ENCODE data around the gene ARHGAP33. TPM values are rescaled to one million over a fixed set of nuclear protein-coding genes. Genes with fewer than 3 reads are reported as not detected.

The ARHGAP33 gene
- total RNA-seq, 1 experiment from 2014 or later: 6.6 TPM

DNA sequence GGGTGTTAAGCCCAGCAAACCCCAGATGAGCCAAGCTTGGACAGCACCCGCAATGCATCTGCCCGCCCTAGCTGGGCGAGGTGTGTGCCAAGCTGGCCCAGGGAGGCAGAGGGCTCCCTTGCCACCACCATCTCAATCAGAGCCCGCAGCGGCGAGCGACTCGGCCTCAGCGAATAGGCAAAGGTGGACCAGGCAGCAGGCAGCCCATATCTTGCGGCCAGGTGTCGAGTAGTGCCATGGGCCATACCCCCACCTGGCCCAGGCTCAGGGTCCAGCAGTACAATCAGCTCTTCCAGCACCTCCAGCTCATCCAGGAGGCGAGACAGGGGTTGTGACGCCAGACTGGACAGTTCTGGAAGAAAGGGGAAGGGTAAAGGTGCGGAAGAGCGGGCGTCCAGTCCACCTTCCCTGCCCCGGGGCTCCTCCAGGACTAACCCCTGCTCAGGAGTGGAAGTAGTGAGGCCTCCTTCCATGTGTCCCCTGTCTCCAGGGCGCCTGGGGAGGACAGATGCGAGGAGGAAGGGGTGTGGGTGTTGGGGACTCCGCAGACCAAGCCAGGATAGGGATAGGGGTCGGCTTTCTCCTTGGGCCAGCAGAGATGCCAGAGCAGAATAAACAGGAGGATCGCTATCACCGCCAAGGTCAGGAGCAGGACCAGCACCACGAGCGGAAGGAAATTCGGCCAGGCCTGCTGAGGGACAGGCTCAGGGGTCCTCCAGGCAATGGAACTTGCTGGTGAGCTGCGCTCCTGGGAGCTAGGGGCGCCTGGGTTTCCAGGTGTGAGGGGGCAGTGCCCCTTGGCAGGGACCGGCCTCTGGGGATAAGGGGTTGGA lies 35.9 kb upstream of the ARHGAP33 start:
- no peak for DNase-seq (ENCODE audit: low read depth)

DNA sequence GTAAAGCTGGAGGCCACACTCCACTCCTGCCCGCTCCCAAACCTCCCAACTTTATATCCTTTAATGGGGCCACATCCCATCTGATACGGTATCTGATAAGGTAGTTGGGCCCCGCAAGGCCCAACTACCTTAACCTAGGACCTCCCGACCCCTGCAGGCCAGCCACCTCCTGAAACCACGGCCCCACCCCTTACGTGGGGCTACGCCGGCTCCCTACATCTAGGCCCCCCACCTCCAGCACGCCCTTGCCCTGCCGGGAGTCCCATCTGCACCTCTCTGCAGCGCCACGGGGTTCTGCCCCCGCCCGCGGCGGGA lies 35.3 kb upstream of the ARHGAP33 start:
- no peak for DNase-seq (ENCODE audit: low read depth)

DNA sequence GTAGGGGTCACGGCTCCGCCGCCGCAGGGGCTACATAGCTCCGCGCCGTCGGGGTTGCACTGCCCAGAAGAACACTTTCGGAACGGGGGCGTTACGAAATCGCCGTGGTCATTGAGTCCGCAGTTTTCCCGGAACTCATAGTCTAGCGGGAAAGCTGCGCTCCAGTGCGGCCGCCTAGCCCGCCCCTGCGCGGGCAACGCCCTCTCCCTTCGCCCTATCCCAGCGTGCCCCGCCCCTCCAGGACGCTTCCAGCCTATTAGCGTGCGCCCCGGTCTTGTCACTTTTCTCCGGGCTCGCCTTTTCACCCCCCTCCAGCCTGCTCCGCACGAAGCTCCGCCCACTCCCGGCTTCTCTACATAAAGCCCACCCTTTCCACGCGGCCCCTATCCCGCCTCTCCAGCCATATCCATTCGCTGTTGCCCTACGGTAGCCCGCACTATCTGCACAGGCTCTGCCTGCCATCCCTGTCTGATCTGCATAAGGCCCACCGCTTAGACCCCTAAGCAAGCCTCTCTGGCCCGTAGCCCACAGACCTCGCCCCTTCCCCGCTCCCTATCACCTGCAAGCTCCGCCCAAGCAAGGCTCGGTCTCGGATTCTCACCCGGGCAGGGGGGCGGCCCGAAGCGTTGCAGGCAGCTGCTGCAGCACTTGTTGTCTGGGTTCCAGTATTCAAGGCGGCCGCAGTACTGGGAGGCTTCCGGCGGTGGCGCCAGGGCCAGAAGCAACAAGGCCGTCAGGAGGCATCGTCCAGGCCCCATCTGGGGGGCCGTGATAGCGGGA lies 34.8 kb upstream of the ARHGAP33 start:
- peak; percentile 95 for DNase-seq (ENCODE audit: low read depth)

DNA sequence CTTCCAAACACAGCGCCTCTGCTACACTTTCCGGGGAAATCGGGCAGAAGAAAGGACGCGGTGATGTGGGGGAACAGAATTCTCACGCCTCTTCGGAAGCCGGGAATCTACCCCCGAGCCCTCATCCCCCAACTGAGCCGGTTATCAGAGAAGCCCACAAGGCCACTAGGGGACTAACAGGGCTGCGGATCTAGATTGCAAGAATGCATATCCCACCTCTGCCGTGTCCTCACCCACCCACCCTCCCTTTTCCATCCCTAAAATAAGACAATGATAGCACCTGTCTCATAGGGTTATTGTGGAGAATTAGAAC lies 34.2 kb upstream of the ARHGAP33 start:
- DNase-seq (ENCODE audit: low read depth): no peak

DNA sequence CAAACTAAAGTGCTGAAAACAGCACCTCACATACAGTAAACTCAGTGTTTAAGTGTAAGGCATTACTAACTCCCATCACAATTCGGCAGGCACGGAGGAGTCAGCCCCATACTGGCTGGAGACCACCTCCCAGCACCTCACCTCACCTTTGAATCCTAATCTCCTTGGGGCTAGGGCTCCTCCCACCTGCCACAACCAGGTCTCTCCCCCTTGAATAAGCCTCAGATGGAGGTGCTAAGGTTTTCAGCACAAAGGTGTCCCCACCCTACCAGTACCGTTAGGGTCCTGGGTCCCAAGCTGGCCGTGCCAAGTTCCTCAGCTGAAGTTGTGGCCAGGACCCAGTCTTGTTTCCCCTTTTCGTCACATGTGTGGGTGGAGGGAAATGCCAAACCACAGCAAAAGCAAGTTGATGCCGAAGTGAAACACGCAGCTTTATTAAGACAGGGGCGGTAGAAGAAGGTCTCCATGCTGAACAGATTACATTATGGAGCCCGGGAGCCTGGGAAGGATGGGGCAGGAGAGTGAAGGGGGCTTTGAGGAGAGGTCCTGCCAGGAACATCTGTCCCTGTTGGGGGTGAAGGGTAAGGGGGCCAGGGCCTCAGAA lies 33.1 kb upstream of the ARHGAP33 start, which contains the start of gene IGFLR1:
TSS of gene IGFLR1 (minus strand) at position 332 of the 604 bp plus-strand sequence. CDS start 1,272 bp downstream, outside the sequence.
- DNase-seq (ENCODE audit: low read depth): no peak

DNA sequence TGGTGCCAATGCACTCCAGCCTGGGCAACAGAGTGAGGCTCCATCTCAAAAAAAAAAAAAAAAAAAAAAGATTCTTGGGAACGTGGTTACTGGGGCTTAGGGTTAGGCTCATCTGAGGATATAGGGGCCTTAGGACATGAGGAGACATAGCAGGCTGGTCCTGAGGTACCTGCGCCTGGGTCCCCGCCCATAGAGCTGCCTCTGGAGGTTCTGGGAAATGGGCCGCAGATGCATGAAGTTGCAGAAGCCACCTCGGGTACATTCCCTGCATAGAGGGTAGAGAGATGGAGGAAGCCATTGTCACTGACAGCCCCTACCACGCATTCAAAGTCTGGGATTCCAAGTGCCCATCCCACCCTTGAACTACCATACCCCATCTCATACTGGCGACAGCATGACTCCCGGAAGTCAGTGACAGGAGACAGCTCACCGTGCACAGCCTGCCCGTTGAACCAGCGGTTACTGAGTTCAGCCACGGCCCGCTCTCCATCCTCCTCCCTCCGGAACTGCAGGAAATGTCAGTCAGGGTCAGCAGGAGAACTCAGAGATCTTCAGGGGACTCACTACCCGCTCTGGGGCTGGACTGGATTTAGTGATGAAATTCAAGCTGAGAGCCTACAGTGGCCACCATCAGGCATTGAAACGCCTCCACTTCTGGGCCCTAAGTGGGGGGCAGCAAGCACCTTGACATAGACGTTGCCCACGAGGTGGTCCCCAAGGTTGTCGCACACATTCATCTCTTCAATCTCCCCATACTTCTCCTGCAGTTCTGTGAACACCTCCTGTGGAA lies 31.5 kb upstream of the ARHGAP33 start:
- DNase-seq (ENCODE audit: low read depth): no peak

DNA sequence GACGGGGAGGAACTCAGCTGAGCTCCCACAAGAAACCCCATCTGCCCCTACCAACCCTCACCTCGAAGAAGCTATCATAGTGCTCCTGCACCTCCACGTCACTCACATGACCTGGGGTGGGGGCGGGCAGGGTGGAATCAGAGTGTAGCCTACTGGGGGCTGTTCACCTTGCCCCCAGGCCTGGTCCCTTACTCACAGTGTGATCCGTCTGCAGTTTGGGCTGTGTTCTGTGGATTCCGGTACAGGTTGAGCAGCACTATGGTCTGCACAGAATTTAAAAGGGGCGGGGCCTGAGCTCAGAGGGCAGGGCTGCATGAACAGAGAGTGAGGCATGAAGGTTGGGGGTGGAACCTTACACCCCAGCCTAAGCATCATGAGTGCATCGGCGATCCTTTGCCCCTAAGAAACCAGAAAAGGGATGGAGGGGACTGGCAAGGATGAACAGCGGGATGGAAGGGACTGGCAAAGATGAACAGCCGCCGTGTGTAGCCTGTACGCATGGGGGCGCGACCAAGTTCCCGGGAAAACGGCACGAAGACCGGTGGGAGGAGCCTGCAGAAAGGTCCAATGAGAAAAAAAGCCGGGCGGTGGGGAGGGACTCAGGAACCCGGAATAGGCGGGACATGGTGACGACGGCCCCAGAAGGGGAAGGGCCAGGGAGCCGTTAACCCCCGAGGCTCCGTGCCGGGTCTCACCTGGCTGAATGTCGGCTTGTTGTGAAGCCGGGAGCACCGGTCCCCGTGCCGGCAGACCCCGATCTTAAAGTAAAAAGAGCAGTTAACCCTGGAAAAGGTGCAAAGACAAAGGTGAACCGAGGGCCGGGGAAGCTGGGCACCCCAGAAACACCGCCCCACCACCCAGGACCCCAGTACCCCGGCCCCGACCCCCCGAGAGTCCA lies 30.7 kb upstream of the ARHGAP33 start:
- DNase-seq (ENCODE audit: low read depth): peak; percentile 94

DNA sequence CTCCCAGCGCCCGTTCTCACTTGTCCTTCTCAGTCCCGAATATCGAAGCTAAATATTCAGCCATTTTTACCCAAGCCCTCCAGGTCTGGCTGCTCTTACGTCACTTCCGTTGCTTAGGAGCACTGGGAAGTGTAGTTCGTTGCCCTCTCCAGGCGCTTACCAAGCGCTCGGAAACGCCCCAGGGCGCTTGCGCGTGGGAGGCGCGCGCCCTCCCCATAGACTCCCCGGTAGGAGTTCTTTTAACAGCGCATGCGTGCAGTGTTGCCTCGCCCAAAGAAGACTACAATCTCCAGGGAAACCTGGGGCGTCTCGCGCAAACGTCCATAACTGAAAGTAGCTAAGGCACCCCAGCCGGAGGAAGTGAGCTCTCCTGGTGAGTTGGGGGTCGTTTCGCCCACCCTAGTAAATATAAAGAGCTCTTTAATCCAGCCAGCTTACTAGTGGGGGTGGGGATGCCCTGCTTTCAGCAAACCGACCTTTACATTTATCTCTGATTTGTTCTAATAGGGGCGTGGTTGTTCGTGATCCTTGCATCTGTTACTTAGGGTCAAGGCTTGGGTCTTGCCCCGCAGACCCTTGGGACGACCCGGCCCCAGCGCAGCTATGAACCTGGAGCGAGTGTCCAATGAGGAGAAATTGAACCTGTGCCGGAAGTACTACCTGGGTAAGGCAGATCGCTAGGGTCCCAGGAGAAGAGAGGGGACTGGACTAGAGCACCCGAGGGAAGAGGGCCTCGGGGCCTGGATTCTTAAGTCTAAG lies 29.9 kb upstream of the ARHGAP33 start, which contains the start of the genes PSENEN and U2AF1L4:
TSS of gene PSENEN (plus strand) at position 324 of the 759 bp plus-strand sequence. CDS start at position 604, 280 bp downstream.
TSS of gene U2AF1L4 (minus strand) at position 91 of the 759 bp plus-strand sequence. CDS start at position 64, 27 bp downstream.
- DNase-seq (ENCODE audit: low read depth): peak; percentile 99

DNA sequence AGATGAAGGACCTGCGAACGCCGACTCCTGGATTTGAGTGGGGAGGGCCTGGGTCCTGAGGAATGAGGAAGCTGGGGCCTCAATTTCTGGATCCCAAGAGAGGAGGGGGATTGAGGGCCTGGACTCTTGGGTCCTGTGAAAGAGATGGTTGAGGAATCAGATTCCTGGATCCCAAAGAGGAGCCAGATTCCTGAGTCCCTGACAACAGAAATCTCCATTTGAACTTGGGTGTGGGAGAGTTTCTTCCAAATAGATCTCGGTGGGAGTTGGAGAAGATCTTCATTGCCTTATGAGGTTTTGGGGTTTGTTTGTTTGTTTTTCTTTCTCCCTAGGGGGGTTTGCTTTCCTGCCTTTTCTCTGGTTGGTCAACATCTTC lies 29.3 kb upstream of the ARHGAP33 start:
- DNase-seq (ENCODE audit: low read depth): no peak

DNA sequence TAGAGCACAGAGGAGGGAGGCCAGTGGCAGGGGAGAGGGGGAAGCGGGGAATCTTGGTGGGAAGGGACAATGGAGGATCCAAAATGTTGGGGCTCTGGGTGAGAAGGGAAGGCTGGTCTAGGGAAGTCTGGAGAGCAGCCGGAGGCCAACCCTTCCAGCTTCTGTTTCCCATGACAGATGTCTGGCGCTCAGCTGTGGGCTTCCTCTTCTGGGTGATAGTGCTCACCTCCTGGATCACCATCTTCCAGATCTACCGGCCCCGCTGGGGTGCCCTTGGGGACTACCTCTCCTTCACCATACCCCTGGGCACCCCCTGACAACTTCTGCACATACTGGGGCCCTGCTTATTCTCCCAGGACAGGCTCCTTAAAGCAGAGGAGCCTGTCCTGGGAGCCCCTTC lies 28.8 kb upstream of the ARHGAP33 start:
- DNase-seq (ENCODE audit: low read depth): no peak

DNA sequence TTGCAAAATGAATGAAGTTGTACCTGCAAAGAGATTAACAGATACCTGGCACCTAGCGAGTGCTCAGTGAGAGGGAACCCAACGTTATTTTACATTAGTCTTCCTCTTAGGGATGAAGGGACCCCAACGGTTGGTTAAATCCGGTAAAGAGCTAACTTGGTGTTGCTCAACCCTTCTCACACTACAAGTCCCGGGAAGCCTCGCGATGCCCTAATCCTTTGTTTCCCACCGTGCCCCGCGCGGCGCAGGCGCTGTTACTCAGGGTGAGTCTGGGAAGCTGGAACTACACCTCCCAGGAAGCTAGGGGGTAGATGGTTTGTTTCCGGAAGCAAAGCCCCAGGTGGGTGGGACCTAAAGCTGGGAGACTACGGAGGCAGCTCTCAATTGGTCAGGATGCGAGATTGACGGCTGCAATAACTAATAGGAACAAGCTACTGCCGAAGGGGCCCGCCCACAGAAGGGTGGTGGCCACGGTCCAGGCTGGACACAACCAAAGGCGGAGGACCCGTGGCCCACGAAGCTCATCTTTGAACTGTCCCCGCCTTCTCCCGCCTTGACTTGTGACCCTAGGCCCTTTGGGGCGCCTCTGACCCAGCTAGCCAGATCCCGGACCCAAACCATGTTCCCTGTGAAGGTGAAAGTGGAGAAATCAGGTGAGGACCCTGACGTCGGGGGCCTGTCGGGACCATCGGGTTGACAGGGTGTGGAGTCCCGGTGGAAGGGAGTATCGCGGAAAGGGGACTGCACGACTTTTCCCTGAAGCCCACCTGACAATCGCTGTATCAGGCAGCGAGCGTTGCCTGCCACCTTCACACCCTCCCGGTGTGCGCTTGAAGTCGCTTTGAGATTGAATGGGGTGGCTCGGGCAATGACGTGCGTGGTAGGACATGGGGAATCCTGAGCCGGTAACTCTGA lies 27.0 kb upstream of the ARHGAP33 start, which contains the start of gene LIN37:
TSS of gene LIN37 (plus strand) at position 471 of the 915 bp plus-strand sequence. CDS start at position 620, 149 bp downstream.
- DNase-seq (ENCODE audit: low read depth): peak; percentile 99

DNA sequence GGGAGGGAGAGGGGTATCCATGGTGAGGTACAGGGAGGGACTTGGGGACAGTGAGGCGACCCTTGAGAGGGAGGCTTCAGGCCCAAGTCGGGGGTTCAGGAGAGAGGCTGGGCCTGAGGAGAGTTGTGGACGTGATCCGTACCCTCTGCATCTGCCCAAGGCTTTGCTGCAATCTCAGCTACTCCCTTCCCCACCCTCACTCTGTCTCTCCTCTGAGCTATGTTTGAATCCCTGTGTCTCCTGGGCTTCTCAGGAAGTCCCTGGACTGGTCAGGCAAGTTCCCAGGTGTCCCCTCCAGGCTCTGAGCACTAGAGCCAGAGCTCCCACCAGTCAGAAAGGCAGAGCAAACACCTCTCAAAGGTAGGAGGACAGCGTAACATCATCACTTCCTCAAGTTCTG lies 25.2 kb upstream of the ARHGAP33 start:
- no peak for DNase-seq (ENCODE audit: low read depth)

DNA sequence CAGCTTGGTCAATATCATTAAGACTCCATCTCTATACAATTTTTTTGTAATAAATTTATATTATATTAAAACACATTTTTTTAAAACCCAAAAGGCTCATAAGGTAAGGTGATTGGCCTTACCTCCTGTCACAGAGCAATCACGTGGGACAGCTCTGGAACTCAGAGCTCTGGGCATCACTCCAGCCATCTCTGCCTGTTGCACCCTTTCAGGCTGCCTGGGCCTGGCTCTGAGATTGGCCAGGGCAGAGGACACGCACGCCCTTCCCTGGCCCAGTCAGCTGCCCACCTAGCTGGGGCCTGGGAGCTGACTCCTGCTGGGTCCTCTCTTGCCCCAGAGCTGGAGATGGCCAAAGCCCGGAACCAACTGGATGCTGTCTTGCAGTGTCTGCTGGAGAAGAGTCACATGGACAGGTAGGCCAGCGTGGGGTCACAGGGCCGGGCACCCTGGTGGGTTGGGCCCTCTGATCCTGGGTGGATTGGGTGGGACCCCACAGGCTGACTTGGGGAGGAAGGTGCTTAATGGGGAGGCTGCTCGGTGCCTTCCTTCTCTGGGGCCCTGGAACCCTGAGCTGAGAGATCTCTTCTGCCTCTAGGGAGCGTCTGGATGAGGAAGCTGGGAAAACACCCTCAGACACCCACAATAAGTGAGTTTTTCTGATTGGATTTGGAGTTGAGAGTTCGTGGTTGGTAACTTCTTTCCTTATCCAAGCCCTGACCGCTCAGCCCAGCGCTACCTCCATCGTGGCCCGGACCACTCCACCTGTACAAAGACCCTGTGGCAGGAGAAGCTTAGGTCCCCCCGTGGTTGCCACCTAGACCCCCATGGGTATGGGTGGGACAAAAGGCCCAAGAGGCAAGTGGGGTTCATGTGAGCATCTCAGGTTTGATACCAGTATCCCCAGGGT lies 23.3 kb upstream of the ARHGAP33 start:
- no peak for DNase-seq (ENCODE audit: low read depth)

DNA sequence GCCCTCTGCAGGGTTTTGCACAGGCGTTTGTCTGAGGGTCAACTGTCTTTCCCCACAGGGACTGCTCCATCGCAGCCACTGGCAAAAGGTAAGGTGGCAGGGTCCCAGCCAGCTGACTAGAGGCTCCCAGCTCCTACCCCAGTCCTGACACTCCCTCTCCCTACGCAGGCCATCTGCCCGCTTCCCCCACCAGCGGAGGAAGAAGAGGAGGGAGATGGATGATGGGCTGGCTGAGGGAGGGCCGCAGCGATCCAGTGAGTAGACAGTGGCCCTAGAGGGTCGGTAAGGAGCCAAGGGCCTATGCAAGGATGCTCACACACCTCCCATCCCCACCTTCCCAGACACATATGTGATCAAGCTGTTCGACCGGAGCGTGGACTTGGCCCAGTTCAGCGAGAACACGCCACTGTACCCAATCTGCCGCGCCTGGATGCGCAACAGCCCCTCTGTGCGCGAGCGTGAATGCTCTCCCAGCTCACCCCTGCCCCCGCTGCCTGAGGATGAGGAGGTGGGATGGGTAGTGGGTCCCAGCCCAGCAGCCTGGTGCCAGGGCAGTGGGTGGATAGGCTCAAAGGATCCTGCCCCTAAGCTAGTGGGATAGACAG lies 22.5 kb upstream of the ARHGAP33 start:
- DNase-seq (ENCODE audit: low read depth): no peak

DNA sequence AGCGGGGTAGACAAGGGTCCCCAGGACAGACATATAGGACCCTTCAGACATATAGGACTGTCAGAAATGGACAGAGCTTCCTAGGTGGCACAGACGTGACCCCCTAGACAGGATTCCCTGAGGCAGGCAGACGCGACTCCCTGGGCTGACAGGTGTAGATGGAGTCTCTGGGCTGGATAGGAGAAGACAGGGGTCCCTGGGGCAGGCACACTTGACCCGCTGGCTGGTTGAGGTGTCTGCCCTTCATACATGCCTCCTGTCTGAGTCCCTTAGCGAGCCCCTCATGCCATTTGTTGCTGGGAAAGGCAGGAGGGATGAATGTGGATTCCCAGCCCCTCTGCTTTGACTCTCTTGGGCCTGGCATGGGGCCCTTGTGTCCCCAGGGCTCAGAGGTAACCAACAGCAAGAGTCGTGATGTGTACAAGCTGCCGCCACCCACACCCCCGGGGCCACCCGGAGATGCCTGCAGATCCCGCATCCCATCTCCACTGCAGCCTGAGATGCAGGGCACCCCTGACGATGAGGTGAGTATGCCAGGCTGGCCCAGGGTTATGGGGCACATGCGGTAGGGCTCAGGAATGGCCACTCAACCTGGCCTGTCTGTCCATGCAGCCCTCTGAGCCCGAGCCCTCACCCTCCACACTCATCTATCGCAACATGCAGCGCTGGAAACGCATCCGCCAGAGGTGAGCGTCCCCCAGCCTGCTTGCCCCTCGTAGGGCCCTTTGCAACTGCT lies 21.6 kb upstream of the ARHGAP33 start:
- no peak for DNase-seq (ENCODE audit: low read depth)

All from LHCN-M2 (cell line).